VCaP (cell line): ENCODE results near the gene ALG3.

Experiments
- H3K27ac ChIP-seq: fragments of 450-650 bp; 2 replicates; pipeline ENCODE4 v1.5.1; 2017
- TF ChIP-seq, protein P1 (sequence below): fragments of 450-650 bp; conservative IDR thresholded peaks from 2 replicates; pipeline ENCODE4 v1.5.1; 2017; ENCODE audit warnings: mild to moderate bottlenecking, moderate library complexity

Gene ALG3

GRCh38 chr3:184242297-184242685, 6.5 kb downstream of the ALG3 start:
- TF ChIP-seq, protein P1, sequence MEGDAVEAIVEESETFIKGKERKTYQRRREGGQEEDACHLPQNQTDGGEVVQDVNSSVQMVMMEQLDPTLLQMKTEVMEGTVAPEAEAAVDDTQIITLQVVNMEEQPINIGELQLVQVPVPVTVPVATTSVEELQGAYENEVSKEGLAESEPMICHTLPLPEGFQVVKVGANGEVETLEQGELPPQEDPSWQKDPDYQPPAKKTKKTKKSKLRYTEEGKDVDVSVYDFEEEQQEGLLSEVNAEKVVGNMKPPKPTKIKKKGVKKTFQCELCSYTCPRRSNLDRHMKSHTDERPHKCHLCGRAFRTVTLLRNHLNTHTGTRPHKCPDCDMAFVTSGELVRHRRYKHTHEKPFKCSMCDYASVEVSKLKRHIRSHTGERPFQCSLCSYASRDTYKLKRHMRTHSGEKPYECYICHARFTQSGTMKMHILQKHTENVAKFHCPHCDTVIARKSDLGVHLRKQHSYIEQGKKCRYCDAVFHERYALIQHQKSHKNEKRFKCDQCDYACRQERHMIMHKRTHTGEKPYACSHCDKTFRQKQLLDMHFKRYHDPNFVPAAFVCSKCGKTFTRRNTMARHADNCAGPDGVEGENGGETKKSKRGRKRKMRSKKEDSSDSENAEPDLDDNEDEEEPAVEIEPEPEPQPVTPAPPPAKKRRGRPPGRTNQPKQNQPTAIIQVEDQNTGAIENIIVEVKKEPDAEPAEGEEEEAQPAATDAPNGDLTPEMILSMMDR: no peak

DNA sequence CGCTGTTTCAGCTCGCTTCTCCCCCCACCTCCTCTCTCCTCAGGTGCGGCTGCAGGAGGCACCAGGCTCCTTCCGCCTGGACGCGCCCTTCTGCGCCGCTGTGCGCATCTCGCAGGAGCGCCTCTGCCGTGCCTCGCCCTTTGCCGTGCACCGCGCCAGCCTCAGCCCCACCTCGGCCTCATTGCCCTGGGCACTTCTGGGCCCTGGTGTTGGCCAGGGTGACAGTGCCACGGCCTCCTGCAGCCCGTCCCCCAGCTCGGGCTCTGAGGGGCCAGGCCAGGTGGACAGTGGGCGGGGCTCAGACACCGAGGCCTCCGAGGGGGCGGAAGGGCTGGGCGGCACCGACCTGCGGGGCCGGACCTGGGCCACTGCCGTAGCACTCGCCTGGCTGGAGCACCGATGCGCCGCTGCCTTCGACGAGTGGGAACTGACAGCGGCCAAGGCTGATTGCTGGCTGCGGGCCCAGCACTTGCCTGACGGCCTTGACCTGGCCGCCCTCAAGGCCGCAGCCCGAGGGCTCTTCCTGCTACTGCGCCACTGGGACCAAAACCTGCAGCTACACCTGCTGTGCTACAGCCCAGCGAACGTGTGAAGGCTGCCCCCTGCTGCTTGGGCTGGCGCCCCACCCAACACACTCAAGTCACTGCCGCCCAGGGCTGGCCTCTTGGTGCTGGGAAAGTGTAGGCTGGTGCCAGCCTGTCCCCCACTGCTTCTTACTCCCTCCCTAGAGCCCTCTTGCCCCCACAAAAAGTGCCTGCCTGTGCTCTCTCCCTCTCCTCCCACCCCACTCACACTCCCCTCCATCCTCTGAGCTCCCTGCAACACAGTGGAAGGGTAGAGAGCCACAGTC, 7.1 kb downstream of the ALG3 start:
- H3K27ac ChIP-seq: peak overlapping the region; percentile 64
- TF ChIP-seq, protein P1: peak; percentile 83

More at GRCh38 chr3:184242297-184242685, 6.5 kb downstream of the ALG3 start:
- H3K27ac ChIP-seq: peak overlapping the region; percentile 64

GRCh38 chr3:184241141-184241446, 7.7 kb downstream of the ALG3 start:
- TF ChIP-seq, protein P1: no peak
- H3K27ac ChIP-seq: peak overlapping the region; percentile 64

GRCh38 chr3:184240384-184241140, 8.2 kb downstream of the ALG3 start:
- peak overlapping the region; percentile 64 for H3K27ac ChIP-seq
- TF ChIP-seq, protein P1: no peak

DNA sequence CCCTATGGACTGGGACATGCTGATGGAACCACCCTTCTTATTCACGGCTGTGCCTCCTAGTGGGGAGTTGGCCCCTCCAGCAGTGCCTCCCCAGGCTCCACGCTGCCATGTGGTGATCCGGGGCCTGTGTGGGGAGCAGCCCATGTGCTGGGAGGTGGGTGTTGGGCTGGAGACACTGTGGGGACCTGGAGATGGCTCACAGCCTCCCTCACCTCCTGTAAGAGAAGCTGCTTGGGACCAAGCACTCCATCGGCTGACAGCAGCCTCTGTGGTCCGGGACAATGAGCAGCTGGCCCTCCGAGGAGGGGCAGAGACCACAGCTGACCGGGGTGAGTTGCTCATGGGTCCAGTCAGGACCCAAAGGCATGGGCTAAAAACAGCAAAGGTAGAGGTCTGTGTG, 9.1 kb downstream of the ALG3 start:
- TF ChIP-seq, protein P1: no peak
- H3K27ac ChIP-seq: no peak overlapping the region

DNA sequence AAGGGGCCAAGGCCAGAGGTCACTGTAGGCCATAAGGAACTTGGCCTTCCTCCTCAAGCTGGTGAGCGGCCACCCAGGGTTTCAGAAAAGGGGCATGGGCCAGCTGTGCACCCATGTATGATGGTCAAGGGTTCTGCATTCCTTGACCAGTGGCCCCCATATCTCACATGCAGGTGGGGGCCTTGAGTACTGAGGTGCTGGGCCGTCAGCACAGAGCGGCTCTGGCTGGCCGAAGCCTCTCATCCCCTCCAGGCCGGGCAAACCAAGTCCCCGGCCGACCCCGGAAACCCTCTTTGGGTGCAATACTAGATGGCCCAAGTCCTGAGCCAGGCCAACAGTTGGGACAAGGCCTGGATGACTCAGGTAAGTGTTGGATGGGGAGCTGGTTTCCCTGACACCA, 9.5 kb downstream of the ALG3 start:
- H3K27ac ChIP-seq: no peak overlapping the region
- TF ChIP-seq, protein P1: no peak

- TF ChIP-seq, protein P1: no peak
- H3K27ac ChIP-seq: no peak overlapping the region
These were observed 10.4 kb downstream of the ALG3 start for GRCh38 chr3:184238246-184238818.
